Smooth muscle cell of the pulmonary artery (primary cell): ENCODE data around the gene CRYGN. TPM values are rescaled to one million over a fixed set of nuclear protein-coding genes. Genes with fewer than 3 reads are reported as not detected.

Experiments used
- total RNA-seq: library from RNA; depleted of rRNA; stranded (reverse); fragments of >200 nt; gene quantifications from 2 replicates; pipeline ENCODE4 v1.2.3, GENCODE V29; 2014

The CRYGN gene, protein sequence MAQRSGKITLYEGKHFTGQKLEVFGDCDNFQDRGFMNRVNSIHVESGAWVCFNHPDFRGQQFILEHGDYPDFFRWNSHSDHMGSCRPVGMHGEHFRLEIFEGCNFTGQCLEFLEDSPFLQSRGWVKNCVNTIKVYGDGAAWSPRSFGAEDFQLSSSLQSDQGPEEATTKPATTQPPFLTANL
- 0.13 TPM in 1 of 2 replicates, not detected in the other for total RNA-seq

DNA sequence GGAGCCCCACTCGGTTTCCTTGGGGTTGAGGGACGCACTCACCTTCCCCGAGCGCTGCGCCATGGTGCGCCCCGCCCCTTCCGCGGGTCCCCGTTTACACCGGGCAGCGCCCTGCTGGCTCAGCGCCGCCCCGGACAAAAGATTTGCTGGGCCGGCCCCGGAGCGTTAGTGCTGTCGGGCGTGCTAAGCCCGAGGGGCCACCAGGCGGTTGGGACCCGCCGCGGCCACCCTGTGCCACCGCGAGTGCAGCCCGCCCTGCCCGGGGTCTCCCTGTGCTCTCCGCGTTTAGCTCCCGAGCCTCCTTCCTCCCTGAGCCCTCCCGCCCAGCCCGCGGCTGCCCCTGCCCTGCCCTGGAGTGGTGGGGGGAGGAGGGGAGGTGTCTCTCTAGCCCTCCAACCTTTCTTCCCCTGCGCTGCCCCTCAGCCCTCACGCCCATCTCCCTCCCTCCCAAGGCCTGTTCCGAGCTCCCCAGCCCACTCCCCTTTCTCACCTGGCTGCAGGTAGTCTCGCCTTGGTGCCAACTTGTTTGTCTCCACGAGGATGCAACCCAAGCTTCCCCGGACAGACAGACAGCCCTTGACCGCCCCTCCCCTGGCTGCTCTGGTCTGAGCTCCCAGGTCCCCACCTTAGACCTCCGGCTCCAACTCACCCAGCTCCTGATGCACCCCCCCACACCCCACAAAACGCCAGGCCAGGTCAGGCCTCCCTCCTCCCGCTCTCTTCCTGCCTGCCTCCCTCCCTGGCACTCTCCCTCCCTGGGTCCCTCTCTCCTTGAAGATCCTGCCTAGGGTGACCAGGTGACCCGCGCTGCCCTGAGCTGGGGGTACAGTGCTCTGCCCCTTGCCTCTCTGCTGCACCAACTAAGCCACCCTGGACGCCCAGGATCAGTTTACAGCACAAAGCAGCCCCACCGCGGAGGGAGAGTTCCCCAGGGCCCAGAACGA lies at the start of gene CRYGN:
TSS of gene CRYGN (minus strand) at position 287 of the 944 bp plus-strand sequence. CDS start at position 63, 224 bp downstream.

DNA sequence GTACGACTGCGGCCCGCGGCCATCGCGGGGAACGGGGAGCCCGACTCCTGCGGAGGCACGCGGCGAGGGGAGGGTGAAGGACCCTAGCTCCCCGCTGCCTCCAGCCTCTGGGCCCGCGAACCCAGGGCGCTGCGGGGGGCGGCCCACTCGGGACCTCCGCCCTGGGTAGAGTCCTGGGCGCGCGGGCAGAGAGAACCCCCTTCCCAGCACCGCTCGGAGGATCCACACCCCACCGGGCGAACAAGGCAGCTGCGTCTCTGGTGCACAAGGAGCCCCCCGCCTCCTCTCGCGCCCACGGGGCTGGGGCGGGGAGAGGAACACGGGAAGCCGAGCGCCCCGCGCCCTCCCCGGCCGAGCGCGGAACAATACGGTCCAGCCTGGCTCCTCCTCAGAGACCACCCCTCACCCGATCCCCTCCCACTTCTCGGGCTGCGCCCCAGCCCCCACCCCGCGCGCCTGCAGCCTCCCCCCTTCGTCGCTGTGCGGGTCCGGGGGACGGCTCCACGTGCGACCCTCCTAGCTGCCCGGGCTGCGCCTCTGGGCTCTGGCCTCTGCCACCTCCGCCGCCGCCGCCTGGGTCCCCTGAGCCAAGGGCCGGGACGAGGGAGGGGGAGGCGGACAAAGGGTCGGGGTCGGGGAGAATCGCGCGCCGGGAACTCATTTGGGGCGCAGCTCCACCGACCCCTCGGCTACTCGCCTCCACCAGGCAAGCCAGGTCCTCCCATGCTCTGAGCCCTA lies 30.1 kb downstream of the CRYGN start, which contains the start of gene WDR86:
TSS of gene WDR86 (minus strand) at position 372 of the 738 bp plus-strand sequence. CDS start 449 bp downstream, outside the sequence.

Other genes starting within 250 kb of the CRYGN start
- gene H2BK1, start 229.7 kb downstream of the CRYGN start, total RNA-seq: not detected in 2 replicates
- 40.4 and 54.2 TPM in 2 replicates for gene ABCF2, start 212.9 kb downstream of the CRYGN start, total RNA-seq
- gene CHPF2, start 207.7 kb downstream of the CRYGN start, total RNA-seq: 123 and 204 TPM in 2 replicates
- gene SMARCD3, start 191.4 kb downstream of the CRYGN start, total RNA-seq: 37.1 and 38.7 TPM in 2 replicates
- gene NUB1, start 98.3 kb downstream of the CRYGN start, total RNA-seq: 41.8 and 44.4 TPM in 2 replicates
- gene WDR86, start 30.1 kb downstream of the CRYGN start, total RNA-seq: 0.26 TPM in 2 replicates
- 46.1 and 46.3 TPM in 2 replicates for gene RHEB, start 79.8 kb upstream of the CRYGN start, total RNA-seq